K562 (cell line): Measurements from ENCODE around the gene MBD4. TPM values are rescaled to one million over a fixed set of nuclear protein-coding genes. Genes with fewer than 3 reads are reported as not detected.

Experiments
- BRCA1 ChIP-seq, 2 experiments: fragments of 450-650 bp in 1 of 2; sonication (generic) in 1 of 2; formaldehyde crosslinking in 1 of 2; IDR thresholded peaks; 2 replicates each; pipeline versions ENCODE4 v1.5.0 to v1.6.1; 2017 to 2020; ENCODE audit warnings: mild to moderate bottlenecking in 1 of 2, missing genetic modification reagents in 1 of 2
- BRD4 ChIP-seq: fragments of 200-600 bp; sonication (generic); IDR thresholded peaks from 2 replicates; pipeline ENCODE4 v1.6.1; 2017; ENCODE audit warnings: inconsistent platforms
- ELF1 ChIP-seq: fragments of 200-800 bp; sonication (Bioruptor generic); IDR thresholded peaks from 2 replicates; pipeline ENCODE4 v1.6.1; 2016; ENCODE audit warnings: missing genetic modification characterization, missing compliant biosample characterization
- GABPA ChIP-seq: fragments of 200-800 bp; sonication (Bioruptor generic); conservative IDR thresholded peaks from 2 replicates; pipeline ENCODE4 v1.6.1; 2016; ENCODE audit warnings: low read depth, missing genetic modification characterization, missing compliant biosample characterization
- HDAC3 ChIP-seq: fragments of 450-650 bp; IDR thresholded peaks from 2 replicates; pipeline ENCODE4 v1.6.1; 2018; ENCODE audit warnings: borderline replicate concordance, mild to moderate bottlenecking, moderate library complexity; ENCODE audit not compliant: partially characterized antibody
- KLF16 ChIP-seq: IDR thresholded peaks from 2 replicates; pipeline ENCODE4 v1.6.1; 2016; ENCODE audit warnings: antibody characterized with exemption
- L3MBTL2 ChIP-seq: fragments of 450-650 bp; IDR thresholded peaks from 2 replicates; pipeline ENCODE4 v1.6.1; 2016; ENCODE audit warnings: mild to moderate bottlenecking, moderate library complexity
- MYNN ChIP-seq, 2 experiments: sonication (generic); formaldehyde crosslinking in 1 of 2; IDR thresholded peaks; 2 replicates each; pipeline versions ENCODE4 v1.5.0 to v1.6.1; 2016 to 2020; ENCODE audit warnings: antibody characterized with exemption in 1 of 2, missing genetic modification reagents in 1 of 2
- NR0B1 ChIP-seq: fragments of 450-650 bp; IDR thresholded peaks from one replicate; pipeline ENCODE4 v1.6.1; 2018; ENCODE audit warnings: mild to moderate bottlenecking, moderate library complexity; ENCODE audit not compliant: partially characterized antibody
- NR4A1 ChIP-seq, 2 experiments: fragments of 250-450 bp in 1 of 2; fragments of 450-650 bp in 1 of 2; sonication (Bioruptor Pico) in 1 of 2; IDR thresholded peaks; 2 replicates each; pipeline versions ENCODE4 v1.4.0 to v1.6.1; 2016 to 2020; ENCODE audit warnings: mild to moderate bottlenecking in 2 of 2, missing compliant biosample characterization in 1 of 2, missing genetic modification characterization in 1 of 2, moderate library complexity in 1 of 2
- POLR2H ChIP-seq: IDR thresholded peaks from 2 replicates; pipeline ENCODE4 v1.6.1; 2016; ENCODE audit warnings: missing genetic modification characterization, low read depth, mild to moderate bottlenecking, control low read depth, missing compliant biosample characterization, moderate library complexity
- RFX1 ChIP-seq: fragments of 450-650 bp; IDR thresholded peaks from 2 replicates; pipeline ENCODE4 v1.6.1; 2016; ENCODE audit warnings: mild to moderate bottlenecking, moderate library complexity
- TAF9B ChIP-seq: fragments of 450-650 bp; IDR thresholded peaks from 2 replicates; pipeline ENCODE4 v1.6.1; 2018; ENCODE audit warnings: mild to moderate bottlenecking; ENCODE audit not compliant: partially characterized antibody
- polyA plus RNA-seq, 8 experiments: library from polyadenylated mRNA; depleted of rRNA in 4 of 8; stranded (reverse) in 5 of 8; unstranded in 3 of 8; fragments of >200 nt; fragmentation: Nextera tagmentation in 2 of 8; fragmentation: Illumina TruSeq in 1 of 8; extraction: Ambion mirVana in 2 of 8; extraction: Trizol in 1 of 8; gene quantifications; 2 replicates each; pipeline versions ENCODE4 v1.2.1 to v1.2.3, GENCODE V29; 2011 to 2014; ENCODE audit warnings: inconsistent platforms in 1 of 8, missing spikeins in 1 of 8
- total RNA-seq, 7 experiments: library from RNA; depleted of rRNA in 6 of 7; stranded (reverse); fragments of >200 nt in 6 of 7; fragmentation: Illumina TruSeq in 2 of 7; extraction: Trizol in 2 of 7; gene quantifications; 2 replicates each; pipeline versions ENCODE4 v1.2.1 to v1.2.3, GENCODE V29; 2011 to 2021; ENCODE audit warnings: low replicate concordance in 1 of 7
- TF ChIP-seq, protein P1 (sequence below): fragments of 450-650 bp; IDR thresholded peaks from 2 replicates; pipeline ENCODE4 v1.6.1; 2016; ENCODE audit warnings: mild to moderate bottlenecking, moderate library complexity

The MBD4 gene
- total and polyA plus RNA-seq, 9 of the 15 experiments (the other 6 are each of a cell fraction or from before 2014, with no cell fraction given) = 13.3 to 63.9 (median 39.0) TPM

DNA sequence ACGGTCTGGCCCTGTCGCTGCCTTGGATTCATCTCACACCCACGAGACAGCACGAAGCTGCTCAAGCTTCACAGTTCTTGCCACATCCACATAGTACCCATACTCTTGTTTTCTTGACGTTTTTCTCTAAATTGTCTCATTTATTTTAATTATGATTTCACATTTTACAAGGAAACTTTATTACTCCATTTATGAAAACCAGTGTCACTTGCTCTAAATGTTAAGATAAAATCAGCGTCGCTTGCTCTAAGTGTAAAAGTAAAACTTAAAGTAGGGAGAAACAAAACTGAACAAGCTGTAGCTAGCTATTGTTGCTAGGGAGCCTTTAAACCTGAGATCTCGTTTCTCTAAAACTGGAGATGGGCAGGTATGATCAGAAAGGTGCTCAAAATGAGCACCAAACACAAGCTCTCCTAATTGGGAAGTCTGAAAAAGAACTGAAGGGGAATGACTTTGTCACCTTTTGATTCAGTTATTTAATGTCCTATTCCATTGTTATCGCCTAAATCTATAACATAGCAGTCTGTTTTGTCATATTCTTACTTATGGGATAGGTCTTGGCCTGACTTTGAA lies 956 bp upstream of the MBD4 start (continued):
- TF ChIP-seq TAF9B (peak; percentile 19), BRCA1 (IDR thresholded peaks at IDR 0.05) (no peak), BRCA1 (CRISPR knock-in tag; IDR thresholded peaks at IDR 0.05) (no peak), ELF1 (tag) (no peak), NR4A1 (CRISPR knock-in tag; IDR thresholded peaks at IDR 0.05) (no peak), NR4A1 (tag; IDR thresholded peaks at IDR 0.05) (0 out of 2 replicates have a peak, but pooled peaks have one; percentile 13), NR0B1 (no peak), HDAC3 (no peak), KLF16 (no peak), GABPA (no peak), POLR2H (peak; percentile 61), RFX1 (no peak; the same call in 1 of the 2 replicates), BRD4 (no peak), L3MBTL2 (peak; percentile 10; the same call in 1 of the 2 replicates), MYNN (IDR thresholded peaks at IDR 0.05) (no peak), MYNN (CRISPR knock-in tag; IDR thresholded peaks at IDR 0.05) (no peak)
- TF ChIP-seq, protein P1, sequence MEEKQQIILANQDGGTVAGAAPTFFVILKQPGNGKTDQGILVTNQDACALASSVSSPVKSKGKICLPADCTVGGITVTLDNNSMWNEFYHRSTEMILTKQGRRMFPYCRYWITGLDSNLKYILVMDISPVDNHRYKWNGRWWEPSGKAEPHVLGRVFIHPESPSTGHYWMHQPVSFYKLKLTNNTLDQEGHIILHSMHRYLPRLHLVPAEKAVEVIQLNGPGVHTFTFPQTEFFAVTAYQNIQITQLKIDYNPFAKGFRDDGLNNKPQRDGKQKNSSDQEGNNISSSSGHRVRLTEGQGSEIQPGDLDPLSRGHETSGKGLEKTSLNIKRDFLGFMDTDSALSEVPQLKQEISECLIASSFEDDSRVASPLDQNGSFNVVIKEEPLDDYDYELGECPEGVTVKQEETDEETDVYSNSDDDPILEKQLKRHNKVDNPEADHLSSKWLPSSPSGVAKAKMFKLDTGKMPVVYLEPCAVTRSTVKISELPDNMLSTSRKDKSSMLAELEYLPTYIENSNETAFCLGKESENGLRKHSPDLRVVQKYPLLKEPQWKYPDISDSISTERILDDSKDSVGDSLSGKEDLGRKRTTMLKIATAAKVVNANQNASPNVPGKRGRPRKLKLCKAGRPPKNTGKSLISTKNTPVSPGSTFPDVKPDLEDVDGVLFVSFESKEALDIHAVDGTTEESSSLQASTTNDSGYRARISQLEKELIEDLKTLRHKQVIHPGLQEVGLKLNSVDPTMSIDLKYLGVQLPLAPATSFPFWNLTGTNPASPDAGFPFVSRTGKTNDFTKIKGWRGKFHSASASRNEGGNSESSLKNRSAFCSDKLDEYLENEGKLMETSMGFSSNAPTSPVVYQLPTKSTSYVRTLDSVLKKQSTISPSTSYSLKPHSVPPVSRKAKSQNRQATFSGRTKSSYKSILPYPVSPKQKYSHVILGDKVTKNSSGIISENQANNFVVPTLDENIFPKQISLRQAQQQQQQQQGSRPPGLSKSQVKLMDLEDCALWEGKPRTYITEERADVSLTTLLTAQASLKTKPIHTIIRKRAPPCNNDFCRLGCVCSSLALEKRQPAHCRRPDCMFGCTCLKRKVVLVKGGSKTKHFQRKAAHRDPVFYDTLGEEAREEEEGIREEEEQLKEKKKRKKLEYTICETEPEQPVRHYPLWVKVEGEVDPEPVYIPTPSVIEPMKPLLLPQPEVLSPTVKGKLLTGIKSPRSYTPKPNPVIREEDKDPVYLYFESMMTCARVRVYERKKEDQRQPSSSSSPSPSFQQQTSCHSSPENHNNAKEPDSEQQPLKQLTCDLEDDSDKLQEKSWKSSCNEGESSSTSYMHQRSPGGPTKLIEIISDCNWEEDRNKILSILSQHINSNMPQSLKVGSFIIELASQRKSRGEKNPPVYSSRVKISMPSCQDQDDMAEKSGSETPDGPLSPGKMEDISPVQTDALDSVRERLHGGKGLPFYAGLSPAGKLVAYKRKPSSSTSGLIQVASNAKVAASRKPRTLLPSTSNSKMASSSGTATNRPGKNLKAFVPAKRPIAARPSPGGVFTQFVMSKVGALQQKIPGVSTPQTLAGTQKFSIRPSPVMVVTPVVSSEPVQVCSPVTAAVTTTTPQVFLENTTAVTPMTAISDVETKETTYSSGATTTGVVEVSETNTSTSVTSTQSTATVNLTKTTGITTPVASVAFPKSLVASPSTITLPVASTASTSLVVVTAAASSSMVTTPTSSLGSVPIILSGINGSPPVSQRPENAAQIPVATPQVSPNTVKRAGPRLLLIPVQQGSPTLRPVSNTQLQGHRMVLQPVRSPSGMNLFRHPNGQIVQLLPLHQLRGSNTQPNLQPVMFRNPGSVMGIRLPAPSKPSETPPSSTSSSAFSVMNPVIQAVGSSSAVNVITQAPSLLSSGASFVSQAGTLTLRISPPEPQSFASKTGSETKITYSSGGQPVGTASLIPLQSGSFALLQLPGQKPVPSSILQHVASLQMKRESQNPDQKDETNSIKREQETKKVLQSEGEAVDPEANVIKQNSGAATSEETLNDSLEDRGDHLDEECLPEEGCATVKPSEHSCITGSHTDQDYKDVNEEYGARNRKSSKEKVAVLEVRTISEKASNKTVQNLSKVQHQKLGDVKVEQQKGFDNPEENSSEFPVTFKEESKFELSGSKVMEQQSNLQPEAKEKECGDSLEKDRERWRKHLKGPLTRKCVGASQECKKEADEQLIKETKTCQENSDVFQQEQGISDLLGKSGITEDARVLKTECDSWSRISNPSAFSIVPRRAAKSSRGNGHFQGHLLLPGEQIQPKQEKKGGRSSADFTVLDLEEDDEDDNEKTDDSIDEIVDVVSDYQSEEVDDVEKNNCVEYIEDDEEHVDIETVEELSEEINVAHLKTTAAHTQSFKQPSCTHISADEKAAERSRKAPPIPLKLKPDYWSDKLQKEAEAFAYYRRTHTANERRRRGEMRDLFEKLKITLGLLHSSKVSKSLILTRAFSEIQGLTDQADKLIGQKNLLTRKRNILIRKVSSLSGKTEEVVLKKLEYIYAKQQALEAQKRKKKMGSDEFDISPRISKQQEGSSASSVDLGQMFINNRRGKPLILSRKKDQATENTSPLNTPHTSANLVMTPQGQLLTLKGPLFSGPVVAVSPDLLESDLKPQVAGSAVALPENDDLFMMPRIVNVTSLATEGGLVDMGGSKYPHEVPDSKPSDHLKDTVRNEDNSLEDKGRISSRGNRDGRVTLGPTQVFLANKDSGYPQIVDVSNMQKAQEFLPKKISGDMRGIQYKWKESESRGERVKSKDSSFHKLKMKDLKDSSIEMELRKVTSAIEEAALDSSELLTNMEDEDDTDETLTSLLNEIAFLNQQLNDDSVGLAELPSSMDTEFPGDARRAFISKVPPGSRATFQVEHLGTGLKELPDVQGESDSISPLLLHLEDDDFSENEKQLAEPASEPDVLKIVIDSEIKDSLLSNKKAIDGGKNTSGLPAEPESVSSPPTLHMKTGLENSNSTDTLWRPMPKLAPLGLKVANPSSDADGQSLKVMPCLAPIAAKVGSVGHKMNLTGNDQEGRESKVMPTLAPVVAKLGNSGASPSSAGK = peak; percentile 39; the same call in 1 of the 2 replicates
